Mesenteric fat pad (tissue), 1 donor: Measurements from ENCODE around the gene DOC2A. TPM values are rescaled to one million over a fixed set of nuclear protein-coding genes. Genes with fewer than 3 reads are reported as not detected.
"Not testable (repeated sequence)": the region's sequence is repeated elsewhere in the genome, so short reads cannot be mapped to it uniquely, and the experiment has no call there.

ENCODE experiments used
- DNase-seq: peaks from one replicate; pipeline ENCODE4 v3.0.0-alpha.2; 2020; ENCODE audit warnings: low spot score
- total RNA-seq: library from RNA; stranded (reverse); fragmentation: NEBNext Ultra II Directional; extraction: Animal tissue kit (Norgen Biotek cat#: 25700); gene quantifications from one replicate; pipeline ENCODE4 v1.2.1, GENCODE V29; 2021
- donor health status: DM: yes; HTN: yes; CAD: no.

The DOC2A gene
- total RNA-seq, 1 donor from 2014 or later = 0.42 TPM

- DNase-seq = no peak
Observed at GRCh38 chr16:30027588-30028437, 17.0 kb upstream of the DOC2A start.

- DNase-seq = no peak
Observed at GRCh38 chr16:30026449-30026848, 15.6 kb upstream of the DOC2A start.

GRCh38 chr16:30025574-30025973 is 14.7 kb upstream of the DOC2A start:
- no peak for DNase-seq

GRCh38 chr16:30025156-30025555 is 14.3 kb upstream of the DOC2A start:
- no peak for DNase-seq

- no peak for DNase-seq
Observed at GRCh38 chr16:30024451-30024850, 13.6 kb upstream of the DOC2A start.

GRCh38 chr16:30023586-30023985 is 12.8 kb upstream of the DOC2A start:
- DNase-seq = no peak

GRCh38 chr16:30022887-30023286 is 12.1 kb upstream of the DOC2A start, which contains the start of gene C16orf92:
TSS of gene C16orf92 (plus strand) at chr16:30023198. CDS start at chr16:30023341, 143 bp downstream.
- no peak for DNase-seq

GRCh38 chr16:30018731-30019158 is 7.9 kb upstream of the DOC2A start:
- no peak for DNase-seq

- not testable (repeated sequence) for DNase-seq
Observed at GRCh38 chr16:30017937-30018336, 7.1 kb upstream of the DOC2A start.

GRCh38 chr16:30017277-30017656 is 6.4 kb upstream of the DOC2A start:
- DNase-seq = no peak

GRCh38 chr16:30016555-30017276 is 5.9 kb upstream of the DOC2A start:
- DNase-seq = no peak

- DNase-seq = not testable (repeated sequence)
Observed at GRCh38 chr16:30015450-30015849, 4.6 kb upstream of the DOC2A start.

- DNase-seq = not testable (repeated sequence)
Observed at GRCh38 chr16:30012598-30012997, 1.8 kb upstream of the DOC2A start.

GRCh38 chr16:30011714-30012504 is 1.1 kb upstream of the DOC2A start:
- no peak for DNase-seq

GRCh38 chr16:30009990-30010843 is 610 bp downstream of the DOC2A start:
- no peak for DNase-seq

GRCh38 chr16:30009085-30009862 is 1.6 kb downstream of the DOC2A start:
- no peak for DNase-seq

- DNase-seq = no peak
Observed at GRCh38 chr16:30007378-30007895, 3.4 kb downstream of the DOC2A start.

GRCh38 chr16:30006659-30007377 is 4.0 kb downstream of the DOC2A start:
- DNase-seq = no peak

- no peak for DNase-seq
Observed at GRCh38 chr16:30006095-30006473, 4.7 kb downstream of the DOC2A start.
